Renal cortical epithelial cell (primary cell): ENCODE measurements around the gene DFFA. TPM values are rescaled to one million over a fixed set of nuclear protein-coding genes. Genes with fewer than 3 reads are reported as not detected.
A peak's percentile ranks its signal among the peaks of the same experiment; 100 is the strongest.

Experiments used
- DNase-seq: peaks from one replicate; pipeline ENCODE4 v3.0.0-alpha.2; 2011; ENCODE audit warnings: low read depth
- total RNA-seq: library from RNA; depleted of rRNA; stranded (reverse); fragments of >200 nt; gene quantifications from 2 replicates; pipeline ENCODE4 v1.2.3, GENCODE V29; 2014

DFFA gene, protein sequence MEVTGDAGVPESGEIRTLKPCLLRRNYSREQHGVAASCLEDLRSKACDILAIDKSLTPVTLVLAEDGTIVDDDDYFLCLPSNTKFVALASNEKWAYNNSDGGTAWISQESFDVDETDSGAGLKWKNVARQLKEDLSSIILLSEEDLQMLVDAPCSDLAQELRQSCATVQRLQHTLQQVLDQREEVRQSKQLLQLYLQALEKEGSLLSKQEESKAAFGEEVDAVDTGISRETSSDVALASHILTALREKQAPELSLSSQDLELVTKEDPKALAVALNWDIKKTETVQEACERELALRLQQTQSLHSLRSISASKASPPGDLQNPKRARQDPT
- total RNA-seq: 61.6 and 69.3 TPM in 2 replicates

DNA sequence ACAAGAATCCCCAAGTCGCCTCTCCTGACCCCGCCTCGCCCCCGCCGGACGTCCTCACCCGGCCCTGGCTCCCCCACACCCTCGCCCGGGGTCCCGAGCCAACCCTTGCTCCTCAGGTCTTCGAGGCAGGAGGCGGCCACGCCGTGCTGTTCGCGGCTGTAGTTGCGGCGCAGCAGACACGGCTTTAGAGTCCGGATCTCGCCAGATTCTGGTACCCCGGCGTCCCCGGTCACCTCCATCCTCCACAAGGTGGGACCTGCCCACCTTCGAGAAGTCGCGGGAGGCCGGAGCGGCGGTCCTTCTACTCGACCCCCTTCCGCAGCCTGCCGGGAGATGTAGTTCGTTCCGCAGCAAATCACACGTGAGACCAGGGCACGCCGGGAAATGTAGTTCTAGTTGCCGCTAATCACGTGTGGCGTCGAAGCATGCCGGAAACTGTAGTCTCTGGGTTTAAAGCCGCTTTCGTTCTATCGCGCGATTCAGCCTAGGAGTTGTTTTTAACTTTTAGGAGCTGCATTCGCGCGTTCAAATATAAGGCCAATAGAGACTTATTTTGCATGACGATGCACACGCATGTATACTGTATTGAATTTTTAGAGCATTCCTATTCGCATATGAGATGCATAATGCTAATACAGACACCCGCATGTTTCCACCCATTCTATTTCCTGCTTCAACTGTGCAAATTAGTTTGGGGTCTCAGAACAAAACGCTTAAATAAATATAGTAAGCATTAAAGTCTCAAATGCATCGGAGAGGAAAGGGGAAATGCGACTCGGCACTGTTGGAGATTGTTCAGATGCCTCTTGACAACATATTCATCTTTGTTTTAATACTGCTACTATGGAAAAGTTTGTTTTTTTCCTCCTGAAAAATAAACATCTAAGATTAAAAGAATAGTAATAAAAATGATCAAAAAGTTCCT is at the start of gene DFFA:
Gene DFFA, minus strand, starts transcription at position 310 of the 925 bp plus-strand sequence. Its CDS starts 71 bp downstream, at position 239.
- peak; percentile 95 for DNase-seq

DNA sequence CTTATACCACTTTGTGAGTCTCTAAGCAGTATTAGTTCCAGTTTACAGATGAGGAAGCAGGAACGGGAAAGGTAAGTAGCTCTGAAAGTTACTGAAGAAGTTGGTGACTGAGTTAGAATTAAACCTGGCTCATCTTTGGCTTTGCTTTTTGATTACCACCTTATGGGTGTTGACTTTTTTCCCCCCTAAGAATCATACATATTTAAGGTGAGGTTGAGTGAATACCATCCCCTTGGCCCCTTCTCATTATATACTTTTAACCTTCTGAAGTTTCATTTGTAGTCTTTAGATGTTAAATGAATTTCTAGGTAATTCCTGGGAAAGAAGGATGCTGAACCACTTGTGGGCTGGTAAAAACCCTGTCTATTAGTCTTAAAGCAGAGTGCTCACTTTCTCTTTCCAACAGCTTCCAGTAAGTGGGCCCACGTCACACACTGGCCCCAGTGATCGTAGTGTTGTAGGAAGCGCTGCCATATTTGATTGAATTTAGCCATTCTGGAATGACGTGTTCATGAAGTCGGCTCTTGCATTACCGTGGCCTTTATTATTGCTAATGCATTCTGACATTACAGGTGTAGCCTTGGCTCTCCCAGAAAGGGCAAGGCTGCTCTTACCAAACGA is 49.3 kb upstream of the DFFA start:
- DNase-seq: no peak

DNA sequence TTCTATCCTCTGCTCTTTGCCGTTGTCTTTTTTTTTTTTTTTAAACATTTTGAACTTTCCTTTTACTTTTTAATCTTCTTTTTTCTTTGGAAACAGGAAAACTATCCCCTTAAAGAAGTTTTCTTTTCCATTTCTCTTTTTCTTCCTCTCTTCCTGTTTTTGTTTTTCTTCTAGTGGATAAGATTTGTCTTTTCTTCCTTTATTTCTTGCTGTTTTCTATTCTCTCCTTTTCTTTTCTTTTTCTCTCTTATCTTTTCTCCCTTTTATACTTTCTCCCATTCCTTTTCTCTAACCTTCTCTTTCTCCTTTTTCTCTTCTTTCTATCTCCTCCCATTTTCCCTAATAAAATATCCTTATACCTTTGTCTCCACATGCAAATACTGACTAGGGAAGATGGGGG is 48.6 kb upstream of the DFFA start:
- DNase-seq: no peak

DNA sequence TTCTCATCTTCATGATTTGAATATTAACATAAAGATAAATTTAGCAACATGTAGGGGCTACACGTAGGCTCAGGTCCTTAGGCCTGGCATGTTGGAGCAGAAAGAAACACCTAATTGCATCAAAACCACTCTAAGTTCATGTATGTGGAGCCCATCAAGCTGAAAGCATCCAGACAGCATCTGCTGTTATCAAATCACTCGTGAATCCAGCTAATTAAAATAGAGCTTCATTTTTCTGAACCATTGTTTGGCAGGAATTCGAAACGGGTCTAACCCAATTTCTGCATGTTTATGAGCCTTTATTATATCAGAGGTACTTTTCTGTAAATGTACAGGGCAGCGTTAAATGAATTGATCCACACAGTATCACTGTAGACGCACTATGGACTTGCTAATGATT is 48.2 kb upstream of the DFFA start:
- no peak for DNase-seq

DNA sequence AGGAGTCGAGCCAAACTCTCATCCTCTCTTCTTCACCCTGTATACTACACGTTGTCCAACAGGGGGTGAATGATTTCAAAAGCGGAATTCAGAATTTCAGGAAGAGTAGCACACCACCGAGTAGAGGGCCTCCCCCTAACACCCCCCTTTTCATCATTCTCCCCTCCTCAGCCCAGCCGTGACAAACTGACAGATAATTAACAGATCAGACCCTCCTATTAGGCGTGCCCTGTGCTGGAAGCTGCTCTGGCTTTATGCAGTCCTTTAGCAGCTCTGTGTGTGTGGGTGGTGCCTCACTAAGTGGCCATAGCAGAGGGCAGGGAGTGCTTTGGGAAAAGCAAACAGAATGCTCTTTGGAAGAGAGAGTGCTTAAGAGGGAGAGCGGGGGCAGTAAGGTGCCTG is 46.7 kb upstream of the DFFA start:
- DNase-seq: peak; percentile 52

DNA sequence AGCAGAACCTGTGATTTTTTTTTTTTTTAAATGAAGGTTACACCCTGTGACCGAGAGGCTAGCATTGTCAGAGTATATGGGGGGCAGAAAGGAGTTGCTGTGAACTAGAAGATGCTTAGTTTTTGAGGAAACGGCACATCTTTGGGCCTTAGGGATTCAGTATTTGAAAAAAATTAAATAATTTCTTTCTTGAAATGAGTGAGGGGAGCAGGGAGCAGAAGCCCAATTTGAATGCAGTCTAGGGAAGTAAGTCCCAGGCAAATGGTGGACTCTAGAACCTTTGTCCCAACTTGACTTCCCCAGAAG is 45.3 kb upstream of the DFFA start:
- DNase-seq: no peak

DNA sequence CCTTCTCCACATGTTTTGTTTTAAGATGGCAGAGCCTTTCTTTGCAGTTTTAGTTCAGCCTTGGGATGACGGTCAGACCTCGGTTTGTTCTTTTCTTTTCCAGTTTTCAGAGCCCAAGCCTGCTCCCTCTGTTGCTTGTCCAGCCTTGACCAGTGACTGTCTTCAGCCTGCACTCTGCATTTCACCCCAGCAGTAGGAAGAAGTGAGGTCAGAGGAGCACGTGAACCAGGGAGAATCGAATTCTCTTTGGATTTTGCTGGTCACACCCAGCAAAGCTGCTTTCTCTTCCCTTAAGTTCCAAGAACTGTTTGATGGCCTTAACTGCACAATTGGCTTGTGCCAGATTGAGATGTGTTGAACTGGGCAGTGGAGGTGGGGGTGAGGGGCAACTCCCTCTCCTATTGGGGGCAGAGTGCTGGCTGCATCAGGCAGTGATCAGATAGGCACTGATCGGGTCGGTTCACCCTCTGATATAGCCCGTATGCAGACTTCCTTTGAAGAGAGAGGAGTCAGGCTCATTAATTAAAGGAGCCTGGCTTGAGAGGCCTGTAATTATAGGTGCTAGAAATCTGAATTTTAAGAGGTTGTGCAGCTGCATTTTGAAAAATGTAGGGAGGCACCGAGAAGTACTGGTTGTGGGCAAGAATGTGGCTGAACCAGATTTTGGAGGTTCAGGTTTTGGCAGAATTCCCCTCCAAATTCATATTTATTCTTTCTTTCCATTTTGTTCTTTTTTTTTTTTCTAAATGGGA is 44.8 kb upstream of the DFFA start:
- DNase-seq: no peak

DNA sequence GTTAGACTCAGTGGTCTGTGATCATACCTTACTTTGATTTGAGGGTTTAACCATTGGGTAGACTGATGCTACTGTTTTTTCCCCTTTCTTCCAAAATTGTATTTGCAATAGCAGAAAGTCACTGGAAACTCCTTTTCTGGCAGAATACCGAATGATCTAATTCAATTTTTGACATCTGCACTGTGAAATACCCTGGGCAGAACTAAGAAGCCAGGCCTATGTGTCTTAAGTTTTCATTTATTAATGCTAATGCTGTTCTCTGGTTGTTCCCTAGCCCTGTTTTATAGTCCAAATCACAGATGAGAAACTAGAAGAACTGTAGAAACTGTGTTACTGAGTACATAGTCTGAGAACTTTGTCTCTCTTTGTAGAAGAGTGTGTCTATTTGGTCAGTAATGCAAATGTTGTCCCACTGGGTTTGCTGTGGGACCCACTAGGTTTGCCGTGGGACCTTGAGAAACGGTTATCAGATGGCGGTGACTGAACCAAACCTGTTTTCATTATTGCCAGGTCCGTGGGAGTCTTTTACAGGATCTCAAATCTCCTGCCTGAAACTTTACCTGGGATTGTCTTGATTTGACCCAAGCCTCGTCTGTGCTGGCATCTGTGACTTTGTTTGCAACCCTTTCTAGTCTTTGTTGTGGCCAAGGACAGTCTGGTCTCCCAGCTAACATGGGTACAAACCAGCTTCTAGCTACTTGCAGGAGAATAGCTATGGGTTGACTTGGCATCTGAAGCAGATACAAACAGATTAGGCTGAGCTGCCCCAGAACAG is 43.8 kb upstream of the DFFA start:
- no peak for DNase-seq

DNA sequence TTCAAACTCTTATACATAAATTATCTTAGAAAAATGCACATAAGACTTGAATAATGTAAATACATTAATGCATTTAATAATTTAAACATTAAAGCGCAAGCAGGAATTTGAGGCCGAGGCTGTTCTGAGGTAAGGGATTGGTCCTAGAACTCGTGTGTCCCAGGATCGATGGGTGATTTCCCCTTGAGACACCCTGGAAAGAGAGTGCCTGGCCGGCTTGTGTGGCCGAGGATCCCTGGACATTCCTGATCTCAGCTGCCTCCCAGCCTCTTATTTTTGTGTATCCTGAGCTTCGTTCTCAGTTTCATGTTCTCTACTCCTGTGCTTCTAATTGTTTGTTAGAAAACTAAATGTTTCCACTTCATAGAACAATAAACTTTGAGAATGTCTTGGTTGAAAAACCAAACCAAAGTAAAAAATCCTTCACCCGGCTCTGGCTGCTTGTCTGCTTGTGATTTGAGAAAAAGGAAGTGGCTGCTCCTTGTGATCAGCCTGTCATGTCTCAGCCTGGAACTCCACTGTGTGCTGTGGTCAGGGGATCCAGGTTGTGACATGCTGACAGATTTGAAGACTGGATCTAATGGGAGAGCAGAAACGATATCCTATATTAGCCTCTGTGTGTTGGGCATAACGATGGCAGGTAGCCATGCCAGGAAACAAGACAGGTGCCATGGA is 43.1 kb upstream of the DFFA start:
- DNase-seq: peak; percentile 20

DNA sequence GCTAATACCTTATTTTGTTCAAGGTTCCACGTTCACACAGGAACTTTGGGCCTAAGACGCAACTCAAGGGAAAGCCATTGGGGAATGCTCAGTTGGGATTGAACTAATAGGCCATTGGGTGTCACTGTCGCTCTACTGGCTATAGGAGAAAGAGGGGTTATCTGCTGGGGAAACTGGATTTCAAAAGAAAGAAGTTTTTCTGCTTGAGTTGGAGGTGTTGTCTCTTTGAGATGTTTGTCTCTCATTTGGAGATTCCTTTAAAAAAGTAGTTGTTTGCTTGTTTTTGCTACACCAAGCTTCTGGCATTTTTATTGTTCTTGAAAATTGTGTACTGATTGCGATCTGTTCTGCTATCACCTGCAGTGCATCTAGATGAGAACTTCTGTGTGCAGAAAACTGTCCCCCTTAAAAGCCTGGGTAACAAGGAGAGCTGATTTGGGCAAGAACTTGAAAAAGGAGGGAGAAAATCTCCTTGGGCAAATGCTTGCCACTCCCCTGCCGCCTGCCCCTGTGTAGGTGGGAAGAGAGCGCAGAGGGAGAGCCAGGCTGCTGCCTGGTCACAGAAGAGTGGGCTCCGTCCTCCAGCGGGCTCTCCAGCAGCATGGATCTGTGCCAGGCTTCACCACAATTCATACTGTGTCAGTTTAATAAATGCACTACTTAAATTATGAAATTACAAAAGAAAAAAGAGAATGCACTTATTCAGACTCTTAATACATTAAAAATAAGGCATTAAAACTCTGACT is 42.3 kb upstream of the DFFA start:
- peak; percentile 33 for DNase-seq

DNA sequence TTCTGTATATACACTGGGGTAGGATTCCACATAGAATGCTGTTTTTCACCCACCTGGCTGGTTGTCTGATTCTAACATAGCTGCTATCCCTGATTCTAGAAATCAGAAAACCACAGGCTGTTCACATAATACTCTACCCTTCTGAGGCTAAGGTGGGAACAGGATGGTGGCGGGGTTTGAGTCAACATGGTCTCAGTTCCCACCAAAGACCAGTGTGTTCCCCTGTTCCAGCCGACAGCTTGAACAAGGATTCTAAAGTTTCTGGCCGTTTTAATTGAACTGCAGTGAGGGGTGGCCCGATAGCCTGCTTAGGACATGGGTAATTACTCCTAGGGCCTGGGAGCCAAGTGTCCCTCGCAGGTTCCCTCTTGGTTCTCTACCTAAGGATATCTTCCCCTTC is 40.9 kb upstream of the DFFA start:
- DNase-seq: no peak

DNA sequence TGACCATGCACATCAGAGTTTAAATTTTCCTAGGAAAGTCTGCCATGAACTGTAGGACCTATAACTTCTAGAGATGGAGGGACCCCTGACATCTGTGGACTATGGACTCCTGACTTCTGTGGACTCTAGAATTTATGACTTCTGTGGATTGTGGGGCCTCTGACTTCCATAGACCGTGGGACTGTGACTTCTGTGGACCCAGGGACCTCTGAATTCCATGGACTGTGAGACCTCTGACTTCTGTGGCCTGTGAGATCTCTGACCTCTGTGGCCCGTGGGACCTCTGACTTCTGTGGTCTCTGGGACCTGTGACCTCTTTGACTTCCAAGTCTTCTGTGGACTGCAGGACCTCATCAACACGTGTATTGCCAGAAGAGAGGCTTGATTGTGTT is 39.2 kb upstream of the DFFA start:
- DNase-seq: no peak

DNA sequence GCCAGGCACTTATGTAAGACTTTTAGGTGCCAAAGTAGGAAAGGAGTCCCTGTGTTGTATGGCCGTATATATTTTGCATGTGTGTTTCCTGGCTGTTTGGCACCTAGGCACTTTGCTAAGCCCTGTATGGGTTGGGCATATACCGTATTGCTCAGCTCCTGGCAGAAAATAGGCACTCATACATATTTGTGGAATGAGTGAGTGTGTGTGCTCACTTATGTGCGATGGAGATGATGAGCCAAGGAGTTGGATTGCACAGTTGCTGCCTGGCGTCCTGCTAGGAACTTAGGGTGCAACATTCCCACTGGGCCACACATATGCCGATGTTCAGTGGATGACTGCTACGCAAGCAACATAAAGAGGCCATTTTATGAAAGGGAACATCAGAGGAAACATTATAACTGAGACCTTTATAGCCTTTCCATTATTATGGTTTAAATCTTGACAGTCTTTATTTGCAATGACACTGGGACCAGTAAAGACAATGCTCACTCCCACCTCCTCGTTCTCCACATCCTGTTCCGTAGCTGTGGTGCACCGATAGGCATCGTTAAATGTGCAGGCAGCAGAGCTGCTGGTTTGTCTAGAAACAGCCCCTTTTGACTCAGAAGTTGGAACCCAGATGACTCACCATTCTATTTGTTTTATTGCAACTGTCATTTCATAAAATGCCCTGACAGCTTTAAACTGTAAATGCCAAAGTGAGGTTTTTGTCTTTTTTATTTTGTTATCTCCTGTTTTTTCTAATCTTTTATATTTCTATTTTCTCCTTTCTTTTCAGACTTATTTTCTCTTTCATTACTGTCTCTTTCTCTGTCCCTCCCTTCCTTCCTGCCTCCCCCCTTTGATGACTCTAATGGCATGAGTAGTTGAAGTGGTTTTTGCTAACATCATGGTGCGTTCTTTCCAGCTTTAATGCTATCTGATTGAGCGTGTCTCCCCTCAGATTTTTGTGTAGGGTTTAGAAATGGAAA is 38.5 kb upstream of the DFFA start:
- peak; percentile 82 for DNase-seq

DNA sequence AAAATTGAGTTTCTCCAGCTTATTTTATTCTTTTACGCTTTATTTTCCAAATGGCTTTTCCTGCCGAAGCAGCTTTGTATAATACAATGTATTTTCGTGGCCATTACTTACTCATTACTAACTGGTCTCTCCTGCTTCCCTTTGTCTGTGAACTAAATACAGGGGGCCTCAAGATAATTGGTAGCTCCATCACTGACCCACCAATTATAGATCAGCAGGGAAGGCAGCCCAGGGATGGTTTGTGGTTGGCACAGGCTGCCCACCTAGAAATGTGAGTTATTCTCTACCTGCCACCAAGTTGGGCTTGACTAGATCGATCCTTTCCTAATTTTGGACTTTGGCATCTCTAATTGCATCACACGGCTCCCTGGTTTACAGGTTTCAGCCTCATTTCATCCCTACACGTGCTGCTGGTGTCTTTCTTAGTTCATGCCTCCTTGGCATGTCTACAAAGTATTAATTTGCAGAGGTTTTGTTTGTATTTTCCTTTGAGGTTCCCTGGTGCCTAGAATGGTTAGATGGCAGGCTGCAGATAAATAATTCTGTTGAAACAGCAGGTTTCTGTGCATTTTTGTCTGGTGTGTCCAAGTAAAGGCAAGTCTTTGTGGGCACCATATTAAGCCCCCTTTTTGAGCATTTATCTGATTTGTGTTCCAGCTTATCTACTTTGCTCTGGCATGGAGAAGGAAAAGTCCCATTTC is 37.6 kb upstream of the DFFA start:
- DNase-seq: no peak

DNA sequence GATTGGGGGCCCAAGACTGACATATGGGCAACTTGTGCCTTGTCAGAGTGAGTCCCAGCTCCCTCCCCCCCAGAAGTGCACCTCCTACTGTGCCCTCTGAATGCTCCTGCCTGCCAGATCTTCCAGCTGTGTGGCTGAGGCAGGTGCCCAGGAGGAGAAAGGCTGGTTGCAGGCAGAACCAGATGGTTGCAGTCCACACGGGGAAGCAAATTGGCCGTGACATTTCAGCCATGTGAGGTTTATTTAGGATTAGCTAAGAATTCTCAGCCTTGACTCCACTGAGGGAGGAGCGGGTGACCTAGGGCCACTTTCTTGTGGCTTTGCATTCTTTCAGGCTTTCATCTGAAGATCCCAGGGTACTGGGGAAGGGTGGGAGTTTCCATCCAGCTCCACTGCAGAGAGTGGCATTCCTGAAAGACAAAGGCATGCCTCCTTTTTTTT is 36.2 kb upstream of the DFFA start:
- DNase-seq: peak; percentile 90

DNA sequence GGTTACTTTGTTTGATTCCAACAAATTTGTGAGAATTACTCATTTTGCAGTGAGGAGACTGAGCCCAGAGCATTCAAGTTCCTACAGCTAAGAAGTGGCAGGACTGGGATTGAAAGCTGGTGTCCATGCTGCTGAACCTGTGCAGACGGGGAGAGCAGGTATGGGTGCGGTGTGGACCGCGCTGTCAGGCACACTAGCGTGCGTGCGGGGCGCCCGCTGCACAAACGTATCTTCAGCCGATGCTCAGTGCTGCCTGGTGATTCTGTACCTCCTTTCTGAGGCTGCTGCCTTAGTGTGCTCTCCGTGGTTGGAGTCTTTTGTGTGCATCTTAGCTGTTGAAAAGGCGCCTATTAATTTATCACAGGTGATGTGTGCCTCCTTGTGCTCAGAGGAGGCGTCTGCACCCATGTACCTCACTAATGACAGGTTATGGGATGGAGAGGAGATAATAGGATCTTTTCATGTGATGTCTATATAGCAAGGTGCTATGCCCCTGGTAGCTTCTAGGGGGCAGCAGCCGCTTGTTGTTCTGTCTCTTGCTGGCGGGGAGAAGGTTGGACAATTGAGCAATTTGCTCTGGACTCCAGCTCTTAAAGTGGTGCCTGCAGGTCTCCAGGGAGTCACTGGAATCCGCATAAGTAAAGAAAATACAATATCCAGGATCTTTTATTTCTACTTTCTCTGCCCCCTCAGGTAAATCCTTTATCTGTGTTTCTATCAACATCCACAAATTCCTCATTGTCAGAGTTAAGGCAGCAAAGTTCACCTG is 35.0 kb upstream of the DFFA start:
- peak; percentile 81 for DNase-seq

DNA sequence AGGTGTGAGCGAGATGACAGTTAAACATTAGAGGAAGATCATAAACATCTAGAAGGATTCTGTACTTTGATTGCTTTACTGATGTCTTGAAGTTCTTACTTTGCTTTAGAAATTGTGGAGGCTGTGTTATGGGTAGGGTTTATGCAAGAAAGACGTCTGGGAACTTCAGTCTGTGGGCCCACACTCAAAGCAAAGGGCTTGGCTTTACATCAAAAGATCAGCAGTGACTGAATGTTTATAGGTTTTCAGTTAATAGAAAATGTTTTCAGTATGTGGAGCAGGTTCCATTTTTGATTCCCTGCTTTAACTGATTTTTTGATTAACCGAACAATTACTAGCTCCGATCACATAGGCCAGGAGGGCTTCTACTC is 34.3 kb upstream of the DFFA start:
- DNase-seq: no peak
